GM12878 (cell line): ENCODE data around the gene PISD.

Experiments used
- FOXK2 ChIP-seq: fragments of 450-650 bp; IDR thresholded peaks from 2 replicates; pipeline ENCODE4 v1.6.1; 2017; ENCODE audit warnings: mild to moderate bottlenecking, moderate library complexity
- NR2C2 ChIP-seq: IDR thresholded peaks from 2 replicates; pipeline ENCODE4 v1.6.1; 2011; ENCODE audit warnings: borderline replicate concordance, low read depth; ENCODE audit not compliant: control insufficient read depth, insufficient read length
- POLR2A ChIP-seq: IDR thresholded peaks from 2 replicates; pipeline ENCODE4 v1.6.1; 2011; ENCODE audit warnings: low read depth, mild to moderate bottlenecking, low read length
- SREBF2 ChIP-seq: IDR thresholded peaks from 2 replicates; pipeline ENCODE4 v1.6.1; 2012; ENCODE audit warnings: mild to moderate bottlenecking, low read length
- ZBTB40 ChIP-seq: fragments of 450-650 bp; IDR thresholded peaks from 2 replicates; pipeline ENCODE4 v1.6.1; 2016; ENCODE audit warnings: mild to moderate bottlenecking, moderate library complexity, borderline replicate concordance
- ZNF274 ChIP-seq: IDR thresholded peaks from one replicate; pipeline ENCODE4 v1.8.0; 2011; ENCODE audit not compliant: insufficient read length, insufficient read depth
- TF ChIP-seq, protein P1 (sequence below), 3 experiments: IDR thresholded peaks in 2 of 3; conservative IDR thresholded peaks in 1 of 3; 2 replicates each; pipeline ENCODE4 v1.5.1; 2011; ENCODE audit warnings: low read depth in 3 of 3, low read length in 3 of 3, mild to moderate bottlenecking in 3 of 3, control low read depth in 2 of 3, moderate library complexity in 2 of 3, inconsistent platforms in 1 of 3, mixed read lengths in 1 of 3; ENCODE audit not compliant: control insufficient read depth in 2 of 3, insufficient read depth in 1 of 3; ENCODE audit errors: extremely low read depth in 1 of 3

- TF ChIP-seq, protein P1, sequence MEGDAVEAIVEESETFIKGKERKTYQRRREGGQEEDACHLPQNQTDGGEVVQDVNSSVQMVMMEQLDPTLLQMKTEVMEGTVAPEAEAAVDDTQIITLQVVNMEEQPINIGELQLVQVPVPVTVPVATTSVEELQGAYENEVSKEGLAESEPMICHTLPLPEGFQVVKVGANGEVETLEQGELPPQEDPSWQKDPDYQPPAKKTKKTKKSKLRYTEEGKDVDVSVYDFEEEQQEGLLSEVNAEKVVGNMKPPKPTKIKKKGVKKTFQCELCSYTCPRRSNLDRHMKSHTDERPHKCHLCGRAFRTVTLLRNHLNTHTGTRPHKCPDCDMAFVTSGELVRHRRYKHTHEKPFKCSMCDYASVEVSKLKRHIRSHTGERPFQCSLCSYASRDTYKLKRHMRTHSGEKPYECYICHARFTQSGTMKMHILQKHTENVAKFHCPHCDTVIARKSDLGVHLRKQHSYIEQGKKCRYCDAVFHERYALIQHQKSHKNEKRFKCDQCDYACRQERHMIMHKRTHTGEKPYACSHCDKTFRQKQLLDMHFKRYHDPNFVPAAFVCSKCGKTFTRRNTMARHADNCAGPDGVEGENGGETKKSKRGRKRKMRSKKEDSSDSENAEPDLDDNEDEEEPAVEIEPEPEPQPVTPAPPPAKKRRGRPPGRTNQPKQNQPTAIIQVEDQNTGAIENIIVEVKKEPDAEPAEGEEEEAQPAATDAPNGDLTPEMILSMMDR (IDR thresholded peaks at IDR 0.05 in 2 of 3, conservative IDR thresholded peaks at IDR 0.05 in 1 of 3; ENCODE audit: control insufficient read depth in 2 of 3, extremely low read depth in 1 of 3, insufficient read depth in 1 of 3, low read depth in 3 of 3, low read length in 3 of 3): no peak
- TF ChIP-seq FOXK2 (no peak), ZNF274 (no peak), POLR2A (no peak), SREBF2 (no peak), ZBTB40 (no peak), NR2C2 (no peak)
These were observed 78.0 kb downstream of the PISD start for GRCh38 chr22:31583861-31584485.
